HL-60/S4 treated with retinoic acid at 250 ng/mL for 4 days and 3 days (cell line): ENCODE results near the gene PPP1R14C.

ENCODE experiments used
- in situ Hi-C: fragments of 300-500 bp; cut with MboI; formaldehyde crosslinking; loops from 2 replicates; pipeline ENCODE4 v1.7.0; 2022; ENCODE audit warnings: low sequenced_read_pairs

PPP1R14C gene

DNA sequence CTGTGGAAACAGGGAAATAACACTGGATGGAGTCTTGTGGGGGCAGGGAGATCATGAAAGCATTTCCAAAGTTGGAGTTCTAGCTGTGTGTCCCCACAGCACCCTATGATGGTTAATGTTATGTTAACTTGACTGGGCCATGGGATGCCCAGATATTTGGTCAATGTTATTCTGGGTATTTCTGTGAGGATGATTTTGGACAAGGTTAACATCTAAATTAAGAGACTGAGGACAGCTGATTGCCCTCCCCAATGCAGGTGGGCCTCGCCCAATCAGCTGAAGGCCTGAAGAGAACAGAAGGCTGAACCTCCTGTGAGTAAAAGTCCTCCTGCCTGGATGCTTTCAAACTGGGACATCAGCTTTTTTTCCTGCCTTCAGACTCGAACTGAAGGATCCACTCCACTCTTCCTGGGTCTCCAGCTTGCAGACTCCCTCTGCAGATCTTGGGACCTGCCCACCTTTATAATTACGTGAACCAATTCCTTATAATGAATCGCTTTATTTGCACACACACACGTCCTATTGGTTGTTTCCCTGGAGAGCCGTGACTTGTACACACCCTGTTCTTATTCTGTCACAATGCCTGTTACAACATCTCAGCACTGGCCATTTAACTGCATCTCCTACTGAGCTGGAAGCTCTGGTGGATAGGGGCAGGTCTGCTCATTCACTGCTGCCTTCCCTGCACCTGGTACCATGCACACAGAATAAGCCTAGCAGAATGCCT is 126.4 kb downstream of the PPP1R14C start:
- in situ Hi-C loops, result no loop called here

DNA sequence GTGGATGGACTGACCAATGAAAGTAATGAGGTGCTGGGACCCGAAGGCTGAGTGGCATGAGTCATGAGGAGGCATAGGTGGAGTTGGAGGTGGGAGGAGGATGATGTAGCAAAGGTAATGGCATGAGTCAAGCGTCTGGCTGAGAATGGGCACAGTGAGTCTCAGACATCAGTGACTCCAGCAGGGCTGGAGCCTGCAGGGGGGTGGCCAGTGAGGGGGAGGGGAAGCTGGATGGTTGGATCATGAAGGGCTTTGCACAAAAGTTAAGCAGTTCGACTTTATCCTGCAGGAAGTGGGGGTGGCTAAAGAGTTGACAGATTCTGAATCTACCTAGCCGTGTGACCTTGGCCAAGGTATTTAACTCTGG is 127.0 kb downstream of the PPP1R14C start:
- in situ Hi-C loops, result no loop called here

DNA sequence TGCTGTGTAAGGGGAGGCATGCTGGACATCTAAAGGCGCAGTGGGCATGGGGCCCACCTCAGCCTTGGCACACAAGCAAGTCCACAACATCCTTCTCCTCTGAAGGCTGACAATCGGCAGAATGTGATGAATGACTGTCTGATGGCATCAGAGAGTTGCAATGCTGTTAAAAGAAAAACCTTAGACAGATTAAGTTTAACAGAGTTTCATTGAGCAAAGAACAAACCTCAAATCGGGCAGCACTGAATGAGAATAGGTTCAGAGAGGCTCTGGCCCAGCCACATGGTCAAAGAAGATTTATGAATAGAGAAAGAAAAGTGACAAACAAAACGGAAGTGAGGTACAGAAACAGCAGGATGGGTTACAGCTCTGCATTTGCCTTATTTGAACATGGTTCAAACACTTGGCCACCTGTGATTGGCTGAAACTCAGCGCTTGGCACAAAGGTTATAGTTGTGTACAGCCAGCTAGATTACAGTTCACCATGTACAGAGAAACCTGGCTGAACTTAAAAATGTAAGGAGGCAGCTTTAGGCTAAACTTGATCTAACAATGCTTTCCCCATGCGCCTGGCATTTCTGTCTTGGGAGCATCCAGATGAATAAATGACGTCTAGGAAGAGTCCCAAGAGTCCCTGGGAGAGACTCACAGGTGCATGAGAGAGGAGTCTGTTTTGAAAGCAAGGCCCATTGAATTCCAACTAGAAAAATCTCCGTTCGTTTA is 127.6 kb downstream of the PPP1R14C start:
- in situ Hi-C loops, result no loop called here

DNA sequence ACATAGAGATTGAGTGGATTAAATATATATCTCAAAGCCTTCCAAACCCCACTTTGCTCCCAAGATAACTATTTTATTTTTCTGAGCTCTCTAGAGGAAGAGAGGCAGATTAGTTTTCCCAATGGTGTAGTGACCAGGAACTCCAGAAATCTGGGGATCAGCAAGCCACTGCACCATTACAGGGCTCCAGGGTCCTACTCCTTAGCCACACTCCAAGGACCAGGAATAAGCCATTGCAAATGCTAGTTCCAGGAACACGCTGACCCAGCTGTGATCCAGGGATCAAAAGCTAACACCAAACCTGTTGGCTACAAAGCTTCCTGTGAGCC is 128.3 kb downstream of the PPP1R14C start:
- in situ Hi-C loops, result no loop called here

DNA sequence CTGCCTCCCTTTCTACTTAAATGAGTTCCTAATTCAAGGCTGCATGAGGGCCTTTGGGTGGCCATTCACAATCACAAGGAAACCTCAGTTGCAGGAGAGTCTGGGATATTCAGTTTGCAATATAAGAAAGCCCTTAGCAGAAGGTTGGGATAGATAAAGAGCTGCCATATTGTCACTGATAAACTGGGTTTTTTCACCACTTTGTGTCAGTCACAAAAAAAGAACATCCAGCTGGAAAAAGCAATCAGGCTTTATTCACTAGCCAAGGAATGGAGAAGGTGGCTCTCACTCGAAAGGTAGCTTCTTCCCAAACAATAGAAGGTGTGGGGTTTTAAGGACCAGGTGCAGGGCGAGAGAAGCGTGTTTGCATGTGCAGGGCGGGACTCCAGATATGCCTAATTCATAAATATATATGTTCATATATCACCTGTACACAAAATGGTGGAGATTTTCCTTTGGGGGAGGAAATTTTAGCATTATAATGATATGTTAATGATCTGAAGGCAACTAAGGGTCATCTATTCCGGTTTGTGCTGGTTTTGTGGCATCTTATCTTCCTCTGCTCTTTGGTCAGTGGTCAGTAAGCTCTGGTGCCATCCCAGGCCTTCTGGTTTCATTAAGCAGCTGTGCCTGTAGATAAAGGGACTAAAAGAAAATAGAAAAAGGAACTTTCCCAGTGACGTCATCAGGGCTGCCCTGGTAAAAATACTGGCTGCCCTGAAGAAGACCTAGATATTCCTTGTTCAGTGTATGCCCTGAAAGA is 128.8 kb downstream of the PPP1R14C start:
- in situ Hi-C loops, result no loop called here

DNA sequence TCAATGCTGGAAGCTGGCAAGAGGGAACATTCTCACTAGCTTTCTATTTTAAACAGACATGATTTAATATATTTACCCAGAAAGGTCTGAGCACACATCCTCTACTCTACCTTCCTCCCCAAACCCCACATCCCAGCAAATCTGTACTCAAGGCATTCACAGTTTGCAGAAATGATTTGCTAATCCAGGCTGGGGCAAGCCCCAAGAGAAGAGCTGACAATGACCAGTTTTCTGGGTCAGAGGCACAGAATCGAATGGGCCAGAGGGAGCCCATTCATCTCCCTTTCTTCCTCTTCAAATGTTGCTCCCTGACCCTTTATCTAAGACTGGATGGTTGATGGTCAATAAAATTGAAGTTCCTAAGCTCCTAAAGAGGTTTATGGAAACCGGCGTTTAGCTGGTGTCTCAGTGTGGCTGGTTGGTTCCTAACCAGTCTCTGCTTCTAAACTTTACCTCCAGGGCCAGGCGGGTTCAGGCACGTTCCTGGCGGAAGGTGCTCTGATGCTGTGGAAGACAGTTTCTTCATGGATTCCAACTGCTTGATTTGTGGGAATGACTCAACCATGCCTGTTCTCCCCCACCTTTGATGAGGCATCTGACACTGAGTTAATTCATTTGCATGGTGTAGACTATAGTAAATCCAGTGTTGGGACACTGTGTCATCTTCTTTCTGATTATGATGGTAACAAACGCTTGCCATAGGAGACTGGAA is 129.6 kb downstream of the PPP1R14C start:
- in situ Hi-C loops, result no loop called here

DNA sequence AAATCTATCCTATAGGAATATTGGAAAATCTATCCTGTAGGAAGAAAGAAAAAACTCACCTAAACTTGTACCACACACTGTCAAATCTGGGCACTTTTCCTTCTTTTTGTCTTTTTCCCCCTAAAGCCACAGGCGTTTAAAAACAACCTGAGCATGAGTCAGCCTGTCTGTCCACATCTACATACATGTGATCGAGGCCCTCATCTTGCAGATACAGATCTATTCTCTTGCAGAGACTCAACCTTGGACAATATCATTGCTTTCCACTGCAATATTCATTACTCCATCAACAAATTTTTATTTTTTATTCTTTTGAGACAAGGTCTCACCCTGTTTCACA is 130.1 kb downstream of the PPP1R14C start:
- in situ Hi-C loops, result no loop called here

DNA sequence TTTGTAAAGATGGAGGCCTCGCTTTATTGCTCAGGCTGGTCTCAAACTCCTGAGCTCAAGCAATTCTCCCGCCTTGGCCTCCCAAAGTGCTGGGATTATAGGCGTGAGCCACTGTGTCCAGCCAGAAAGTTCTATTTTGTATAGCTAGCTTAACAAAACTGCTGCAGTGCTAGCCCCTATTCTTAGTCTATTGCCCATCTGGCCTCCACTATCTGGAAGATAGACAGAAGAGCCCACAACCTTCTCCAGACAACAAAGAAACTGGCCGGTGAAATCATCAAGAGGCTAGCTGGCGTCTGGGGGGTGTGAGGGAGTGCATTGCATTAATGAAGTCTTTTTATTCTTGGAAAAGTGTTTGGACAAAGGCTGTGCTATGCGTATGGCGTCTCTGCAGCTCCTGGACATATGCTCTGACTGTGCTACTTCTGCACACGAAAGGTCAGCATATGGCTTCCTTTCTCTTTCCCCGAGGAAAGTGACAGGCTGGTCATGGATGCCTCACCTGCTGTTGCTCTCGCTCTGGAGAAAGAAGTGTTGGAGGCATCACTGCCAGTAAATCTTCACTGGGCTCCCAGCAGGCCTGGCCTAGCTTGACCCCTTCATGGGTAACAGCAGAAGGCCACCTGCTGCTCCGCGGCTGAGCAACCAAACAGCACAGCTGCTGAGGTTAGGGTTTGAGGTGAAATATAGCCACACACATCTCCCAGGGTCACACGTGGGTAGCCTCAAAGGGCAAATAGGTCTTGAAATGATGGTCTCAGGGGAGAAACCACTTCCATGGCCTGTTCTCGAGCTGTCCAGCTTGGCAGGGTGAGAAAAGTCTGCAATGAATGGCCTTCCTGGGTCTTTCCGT is 130.8 kb downstream of the PPP1R14C start:
- in situ Hi-C loops, result no loop called here

DNA sequence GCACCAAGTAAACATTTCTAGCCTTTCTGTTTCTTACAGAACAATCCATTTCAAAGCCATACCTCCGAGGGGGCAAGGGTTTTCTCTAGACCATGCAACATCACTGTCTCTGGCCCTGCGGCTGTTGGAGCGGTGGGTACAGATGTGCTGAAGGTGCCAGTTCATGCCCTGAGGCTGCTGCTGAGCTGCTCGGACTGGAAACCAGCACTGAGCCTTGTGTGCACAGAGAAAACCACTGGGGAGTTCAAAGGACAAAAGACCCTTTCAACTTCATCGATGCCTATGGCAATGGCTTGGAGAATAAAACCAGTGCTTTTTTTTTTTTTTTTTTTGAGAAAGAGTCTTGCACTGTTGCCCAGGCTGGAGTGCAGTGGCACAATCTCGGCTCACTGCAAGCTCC is 132.6 kb downstream of the PPP1R14C start:
- in situ Hi-C loops, result no loop called here

DNA sequence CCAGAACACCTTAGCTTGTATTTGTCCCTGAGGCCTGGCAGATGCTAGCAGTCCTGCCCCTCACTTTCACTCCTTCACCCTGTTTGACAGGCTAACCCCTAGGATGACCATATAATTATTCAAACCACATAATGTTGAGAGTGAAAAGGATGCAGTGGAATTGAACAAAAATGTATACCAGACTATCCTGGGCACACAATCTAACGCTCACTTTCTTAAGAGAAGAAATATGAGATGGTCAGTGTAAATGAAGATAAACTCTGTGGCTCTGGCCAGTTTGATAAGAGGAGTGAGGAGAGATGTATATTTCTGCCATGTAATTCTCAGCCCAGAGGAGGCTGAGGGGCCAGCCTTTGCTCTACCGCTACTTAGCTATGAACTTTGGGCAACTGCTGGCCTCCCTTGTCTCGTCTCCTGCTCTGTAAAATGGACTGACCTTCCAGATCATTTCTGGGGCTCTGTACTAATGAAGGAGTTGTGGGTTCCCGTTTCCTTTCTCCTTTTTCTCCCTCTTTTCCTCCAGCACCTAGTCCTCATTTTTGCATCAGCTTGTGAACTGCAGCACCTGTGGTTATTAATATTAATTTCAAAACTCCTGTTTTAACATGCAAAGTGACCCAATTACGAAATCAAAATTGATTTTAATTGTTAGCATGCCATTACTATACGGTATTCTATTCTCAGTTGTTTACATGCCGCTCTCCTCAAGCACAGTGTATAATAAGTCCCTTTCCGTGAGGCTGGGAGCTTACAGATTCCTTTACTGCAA is 133.5 kb downstream of the PPP1R14C start:
- in situ Hi-C loops, result no loop called here

DNA sequence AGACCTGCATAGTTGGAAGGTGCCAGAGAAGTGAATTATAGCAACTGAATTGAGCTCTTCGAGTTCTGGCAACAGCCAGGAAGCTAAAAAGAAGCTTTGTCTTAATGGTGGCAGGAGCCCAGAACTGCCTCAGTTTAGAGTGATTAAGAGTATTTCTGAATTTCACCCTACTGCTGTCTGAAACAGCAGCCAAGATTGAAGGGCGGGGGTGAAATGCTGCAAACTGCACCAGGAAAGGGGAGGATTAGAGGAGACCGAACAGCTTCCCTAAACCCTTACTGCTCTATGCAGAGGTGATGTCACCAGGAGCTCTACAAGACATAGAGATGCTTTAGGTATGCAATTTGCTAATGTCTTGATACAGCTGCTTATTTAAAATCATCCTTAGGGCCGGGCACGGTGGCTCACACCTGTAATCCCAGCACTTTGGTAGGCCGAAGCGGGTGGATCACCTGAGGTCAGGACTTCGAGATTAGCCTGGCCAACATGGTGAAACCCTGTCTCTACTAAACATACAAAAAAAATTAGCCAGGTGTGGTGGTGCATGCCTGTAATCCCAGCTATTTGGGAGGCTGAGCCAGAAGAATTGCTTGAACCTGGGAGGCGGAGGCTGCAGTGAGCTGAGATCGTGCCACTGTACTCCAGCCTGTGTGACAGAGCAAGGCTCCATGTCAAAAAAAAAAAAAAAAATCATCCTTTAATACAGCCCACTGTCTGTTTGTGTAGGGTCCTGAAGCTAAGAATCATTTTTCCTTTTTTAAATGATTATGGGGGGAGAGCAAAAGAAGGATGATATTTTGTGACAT is 134.3 kb downstream of the PPP1R14C start:
- in situ Hi-C loops, result no loop called here

DNA sequence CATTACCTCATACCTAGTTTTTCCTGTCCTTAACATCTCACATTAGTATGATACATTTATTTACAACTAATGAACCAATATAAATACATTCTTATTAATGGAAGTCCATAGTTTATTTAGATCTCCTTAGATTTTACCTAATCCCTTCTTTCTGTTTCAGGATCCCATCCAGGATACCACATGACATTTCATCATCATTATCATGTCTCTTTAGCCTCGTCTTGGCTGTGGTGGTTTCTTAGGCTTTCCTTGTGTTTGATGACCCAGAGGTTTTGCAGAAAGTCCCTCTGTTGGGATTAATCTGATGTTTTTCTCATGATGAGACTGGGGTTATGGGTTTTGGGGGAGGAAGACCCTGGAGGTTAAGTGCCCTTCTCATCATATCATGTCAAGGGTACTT is 136.7 kb downstream of the PPP1R14C start:
- in situ Hi-C loops, result no loop called here

DNA sequence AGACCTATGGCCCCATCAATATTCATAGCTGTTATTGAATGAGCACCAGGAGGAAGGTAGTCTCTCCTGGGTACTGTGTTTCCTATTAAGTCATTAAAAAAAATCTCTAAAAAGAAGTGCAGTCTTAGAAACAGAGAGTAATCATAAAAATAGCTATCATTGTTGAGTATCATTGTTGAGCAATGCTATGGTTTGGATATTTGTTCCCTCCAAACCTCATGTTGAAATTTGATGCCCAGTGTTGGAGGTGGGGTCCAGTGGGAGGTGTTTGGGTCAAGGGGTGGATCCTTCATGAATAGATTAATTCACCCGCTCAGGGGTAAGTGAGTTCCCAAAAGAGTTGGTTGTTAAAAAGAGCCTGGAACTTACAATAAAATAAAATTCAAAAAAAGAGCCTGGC is 137.9 kb downstream of the PPP1R14C start:
- in situ Hi-C loops, result no loop called here

DNA sequence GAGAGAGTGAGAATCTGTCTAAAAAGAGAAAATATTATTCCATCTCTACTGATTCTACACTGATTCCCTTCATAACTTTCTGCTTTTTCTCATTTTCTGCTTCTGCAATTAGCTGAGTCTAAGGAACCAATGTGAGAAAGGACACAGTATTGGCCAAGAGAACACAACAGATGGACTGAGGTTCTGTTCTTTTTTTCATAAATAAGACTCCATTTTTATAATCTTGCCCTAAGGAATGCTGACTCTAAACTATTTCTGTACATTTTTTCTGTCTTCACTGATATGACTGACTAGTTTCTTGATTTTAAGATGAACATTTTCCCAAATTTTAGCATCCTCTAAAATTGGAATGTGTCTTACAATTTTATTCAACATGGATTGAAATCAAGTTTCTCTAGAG is 138.9 kb downstream of the PPP1R14C start:
- in situ Hi-C loops, result no loop called here

DNA sequence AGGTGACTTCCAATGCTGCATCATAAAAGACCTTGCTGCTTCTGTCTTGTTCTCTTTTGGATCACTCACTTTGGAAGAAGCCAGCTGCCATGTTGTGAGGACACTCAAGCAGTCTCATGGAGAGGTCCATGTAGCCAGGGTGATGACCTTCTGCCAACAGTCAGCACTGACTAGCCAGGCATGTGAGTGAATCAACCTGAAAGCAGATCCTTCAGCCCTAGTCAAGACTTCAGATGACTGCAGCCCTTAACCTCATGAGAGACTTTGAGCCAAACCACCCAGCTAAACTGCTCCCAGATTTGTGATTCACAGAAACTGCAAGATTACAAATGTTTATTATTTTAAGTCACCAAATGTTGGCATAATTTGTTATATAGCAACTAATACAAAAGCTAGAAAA is 140.0 kb downstream of the PPP1R14C start:
- in situ Hi-C loops, result no loop called here

DNA sequence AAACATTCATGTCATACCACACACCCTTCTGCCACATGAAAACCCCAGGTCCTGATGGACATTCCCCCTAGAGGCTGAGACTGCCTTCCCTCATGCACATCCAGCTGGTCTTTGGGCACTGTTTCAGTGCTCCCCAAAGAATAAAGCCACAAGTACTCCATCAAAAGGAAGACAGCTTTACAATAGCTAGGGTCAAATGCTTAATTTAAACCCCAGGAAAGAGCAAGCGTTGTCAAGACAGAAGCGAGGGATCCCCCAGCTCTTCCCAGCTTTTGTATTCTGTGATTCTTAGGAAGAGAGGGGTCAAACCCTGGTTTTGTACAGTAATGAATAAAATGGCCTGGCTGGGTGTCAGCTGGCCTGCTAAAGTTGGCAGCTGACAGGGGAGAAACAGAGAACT is 143.6 kb downstream of the PPP1R14C start:
- in situ Hi-C loops, result no loop called here

DNA sequence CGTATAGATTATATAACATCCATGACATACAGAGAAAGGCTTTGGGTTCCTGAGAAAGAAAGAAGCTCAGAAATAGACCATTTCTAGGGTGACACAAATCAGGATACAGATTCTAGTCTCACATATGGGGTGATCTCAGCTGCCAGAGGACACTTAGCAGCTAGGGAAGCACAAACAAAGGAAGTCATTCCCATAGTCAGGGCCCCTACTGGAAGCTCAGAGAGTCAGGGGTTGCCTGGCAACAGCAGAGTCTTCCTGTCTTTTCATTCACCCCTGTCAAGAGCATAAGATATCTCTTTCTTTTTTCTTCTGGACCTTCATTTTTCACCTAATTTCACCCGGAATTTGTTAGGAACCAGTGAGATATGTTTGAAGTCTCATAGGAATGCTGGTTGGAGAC is 144.1 kb downstream of the PPP1R14C start:
- in situ Hi-C loops, result no loop called here

DNA sequence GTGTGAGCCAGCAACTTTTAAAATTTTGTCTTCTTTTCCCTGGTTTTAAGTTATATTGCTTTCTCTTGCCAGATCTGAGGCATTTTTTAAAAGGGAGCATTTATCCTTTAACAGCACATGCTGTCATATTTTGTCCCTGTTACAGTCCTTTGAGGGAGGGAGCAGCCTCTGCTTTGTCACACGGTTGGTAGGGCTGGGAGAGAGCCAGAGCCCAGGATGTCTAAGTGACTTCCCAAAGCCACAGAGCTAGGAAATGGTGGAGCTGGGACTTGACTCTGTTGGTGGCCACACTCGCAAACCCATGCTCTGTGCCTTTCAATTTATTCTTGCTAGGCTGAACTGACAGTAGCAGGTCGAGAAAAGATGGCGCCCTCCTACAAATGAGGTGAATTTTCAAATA is 145.6 kb downstream of the PPP1R14C start:
- in situ Hi-C loops, result no loop called here

DNA sequence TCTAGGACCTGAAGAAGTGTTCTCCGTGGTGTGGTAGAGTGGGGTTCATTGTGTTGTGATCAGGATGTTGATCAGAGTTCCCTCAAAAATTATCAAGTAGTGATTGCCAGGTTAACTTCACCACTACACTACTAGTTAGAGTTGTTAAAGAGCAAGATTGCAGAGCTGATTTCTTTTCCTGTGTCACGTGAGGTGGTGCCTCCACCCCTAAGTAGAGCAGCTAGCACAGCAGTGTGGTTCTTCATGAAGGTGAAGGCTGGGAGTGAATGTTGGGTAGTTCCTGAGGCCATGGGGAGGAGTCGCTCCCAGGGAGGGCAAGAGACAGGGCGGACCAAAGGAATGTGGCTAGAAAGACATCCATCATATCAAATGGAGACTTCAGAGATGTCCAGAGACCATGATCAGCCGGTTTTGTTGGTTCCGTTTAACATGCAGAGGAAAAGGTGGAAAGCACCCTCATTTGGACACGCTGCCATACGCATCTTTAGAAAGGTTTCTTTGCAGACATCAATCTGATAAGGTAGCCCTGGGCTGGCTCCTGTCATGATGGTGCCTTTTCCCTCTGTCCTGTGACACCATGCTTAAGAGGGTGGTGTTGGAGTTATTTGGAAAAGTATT is 146.7 kb downstream of the PPP1R14C start:
- in situ Hi-C loops, result no loop called here
